Head of caudate nucleus (tissue), 42 donors: ENCODE data around the gene PARPBP.
"Not testable (repeated sequence)": the region's sequence is repeated elsewhere in the genome, so short reads cannot be mapped to it uniquely, and the experiment has no call there.

Experiments used
- DNase-seq, 42 donors: peaks; one replicate each; pipeline versions ENCODE4 v3.0.0 to v3.0.0-alpha.2; 2020 to 2021; ENCODE audit warnings: mixed read lengths in 7 of 42
- intact Hi-C: fragments of 100-400 bp; cut with DNase I; formaldehyde crosslinking; loops from one replicate; pipeline ENCODE4 v1.15.0; 2022

The PARPBP gene, protein sequence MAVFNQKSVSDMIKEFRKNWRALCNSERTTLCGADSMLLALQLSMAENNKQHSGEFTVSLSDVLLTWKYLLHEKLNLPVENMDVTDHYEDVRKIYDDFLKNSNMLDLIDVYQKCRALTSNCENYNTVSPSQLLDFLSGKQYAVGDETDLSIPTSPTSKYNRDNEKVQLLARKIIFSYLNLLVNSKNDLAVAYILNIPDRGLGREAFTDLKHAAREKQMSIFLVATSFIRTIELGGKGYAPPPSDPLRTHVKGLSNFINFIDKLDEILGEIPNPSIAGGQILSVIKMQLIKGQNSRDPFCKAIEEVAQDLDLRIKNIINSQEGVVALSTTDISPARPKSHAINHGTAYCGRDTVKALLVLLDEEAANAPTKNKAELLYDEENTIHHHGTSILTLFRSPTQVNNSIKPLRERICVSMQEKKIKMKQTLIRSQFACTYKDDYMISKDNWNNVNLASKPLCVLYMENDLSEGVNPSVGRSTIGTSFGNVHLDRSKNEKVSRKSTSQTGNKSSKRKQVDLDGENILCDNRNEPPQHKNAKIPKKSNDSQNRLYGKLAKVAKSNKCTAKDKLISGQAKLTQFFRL

DNA sequence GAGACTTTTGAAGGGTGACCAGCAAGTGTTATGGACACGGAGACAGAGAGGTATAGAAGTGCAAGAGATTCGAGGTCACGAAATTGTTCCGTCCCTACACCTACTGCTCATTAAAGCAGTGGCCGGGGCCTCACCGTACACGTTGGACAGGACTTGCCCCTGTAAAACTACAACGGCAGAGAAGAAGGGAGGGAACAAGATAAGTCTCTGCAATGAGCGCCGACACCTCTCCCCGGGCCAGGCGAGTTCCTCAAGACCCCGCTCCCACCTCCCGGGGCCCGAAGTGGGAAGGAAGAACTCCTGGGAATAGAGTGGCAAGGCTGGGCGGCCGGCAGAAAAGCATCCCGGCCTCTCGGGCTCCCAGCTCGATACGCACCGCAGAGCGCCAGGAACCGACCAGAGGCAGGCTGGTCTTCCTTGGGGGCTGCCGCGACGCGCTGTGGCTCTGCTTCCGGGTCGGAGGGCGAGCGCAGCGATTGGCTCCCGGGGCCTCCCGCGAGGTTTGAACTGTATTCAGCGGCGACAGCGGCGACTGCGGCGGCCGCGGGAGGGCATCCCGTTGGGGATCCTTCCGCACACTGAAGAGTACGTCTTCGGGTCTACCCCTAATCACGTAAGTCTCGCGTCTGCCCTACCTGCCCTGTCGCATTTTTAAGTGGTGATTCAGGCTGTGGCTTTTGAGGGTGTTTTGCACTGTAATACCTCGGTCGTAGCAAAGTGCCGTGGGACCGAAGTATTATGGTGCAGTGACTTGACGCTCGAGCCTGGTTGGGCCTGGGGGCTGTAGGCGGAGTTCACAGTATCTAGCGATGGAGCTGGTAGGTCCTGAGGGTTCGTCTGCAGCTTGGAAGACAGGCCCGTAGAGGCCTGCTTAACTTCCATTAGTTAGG, at the start of gene PARPBP, which contains the start of gene NUP37:
Gene PARPBP (plus strand): TSS at position 510 of the 890 bp plus-strand sequence. CDS start 3,706 bp downstream, outside the sequence.
Gene NUP37 (minus strand): TSS at position 441 of the 890 bp plus-strand sequence. CDS start 1,596 bp downstream, outside the sequence.
- intact Hi-C loops = no loop called here
- peak; percentile 85 to 96 (median 93) for DNase-seq

DNA sequence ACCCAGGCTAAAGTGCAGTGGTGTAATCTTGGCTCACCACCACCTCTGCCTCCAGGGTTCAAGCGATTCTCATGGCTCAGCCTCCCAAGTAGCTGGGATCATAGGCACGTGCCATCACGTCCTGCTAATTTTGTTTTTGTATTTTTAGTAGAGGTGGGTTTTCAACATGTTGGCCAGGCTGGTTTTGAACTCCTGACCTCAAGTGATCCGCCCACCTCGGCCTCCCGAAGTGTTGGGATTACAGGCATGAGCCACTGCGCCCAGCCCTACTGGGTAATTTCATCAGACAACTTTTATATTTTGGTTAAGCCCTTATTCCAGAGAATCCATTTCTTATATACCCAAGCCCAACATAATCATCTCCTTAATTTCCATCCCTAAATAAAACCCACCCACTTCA, 47.9 kb upstream of the PARPBP start:
- DNase-seq, intact Hi-C loops: not testable (repeated sequence)

DNA sequence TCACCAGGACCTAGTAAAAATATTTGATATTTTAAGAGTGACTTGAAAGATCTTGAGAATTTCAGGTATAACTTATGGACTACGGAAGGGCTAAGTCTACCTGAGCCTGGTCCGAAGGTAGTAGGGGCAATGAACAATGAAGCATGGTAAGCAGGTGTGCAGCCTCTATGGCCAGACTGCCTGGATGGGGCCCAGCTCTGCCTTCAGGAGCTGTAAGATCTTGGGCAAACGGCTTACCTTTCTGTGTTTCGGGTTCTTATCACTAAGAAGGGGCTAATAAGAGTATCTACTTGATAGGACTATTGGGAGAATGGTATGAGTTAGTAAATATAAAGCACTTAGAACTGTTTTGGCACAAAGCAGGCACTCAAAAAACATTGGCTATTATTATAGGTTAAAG, 39.1 kb upstream of the PARPBP start:
- no peak for DNase-seq
- intact Hi-C loops = no loop called here

DNA sequence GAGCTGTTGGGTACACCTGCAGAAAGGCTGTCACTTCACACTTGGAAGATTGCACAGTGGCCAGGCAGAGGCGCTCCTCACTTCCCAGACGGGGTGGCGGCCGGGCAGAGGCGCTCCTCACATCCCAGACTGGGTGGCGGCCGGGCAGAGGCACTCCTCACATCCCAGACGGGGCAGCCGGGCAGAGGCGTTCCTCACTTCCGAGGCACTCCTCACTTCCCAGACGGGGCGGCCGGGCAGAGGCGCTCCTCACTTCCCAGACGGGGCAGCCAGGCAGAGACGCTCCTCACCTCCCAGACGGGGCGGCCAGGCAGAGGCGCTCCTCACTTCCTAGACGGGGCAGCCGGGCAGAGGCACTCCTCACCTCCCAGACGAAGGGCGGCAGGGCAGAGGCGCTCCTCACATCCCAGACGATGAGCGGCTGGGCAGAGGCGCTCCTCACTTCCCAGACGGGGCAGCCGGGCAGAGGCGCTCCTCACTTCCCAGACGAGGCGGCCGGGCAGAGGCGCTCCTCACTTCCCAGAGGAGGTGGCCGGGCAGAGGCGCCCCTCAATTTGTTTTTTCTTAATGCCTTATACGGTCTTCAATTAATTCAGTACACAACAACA, 30.7 kb upstream of the PARPBP start:
- DNase-seq, intact Hi-C loops: not testable (repeated sequence)

DNA sequence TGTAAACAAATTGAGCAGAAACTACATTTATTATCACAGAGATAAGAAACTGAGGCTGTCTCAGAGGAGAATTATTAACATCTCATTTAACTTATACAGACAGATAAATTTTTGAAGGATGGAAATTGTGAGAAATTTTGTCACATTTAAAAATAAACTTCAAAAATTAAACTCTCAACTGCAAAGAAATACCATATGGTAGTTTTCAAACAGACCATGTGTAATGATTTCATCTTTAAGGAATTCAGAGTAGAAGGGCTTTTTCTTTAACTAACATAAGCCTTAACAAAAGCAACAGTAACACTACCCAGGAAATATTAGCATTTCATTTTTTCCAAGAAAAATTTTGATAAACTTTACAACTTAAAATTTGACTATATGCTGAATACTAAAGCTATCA, 26.7 kb upstream of the PARPBP start:
- DNase-seq = no peak
- intact Hi-C loops = no loop called here

DNA sequence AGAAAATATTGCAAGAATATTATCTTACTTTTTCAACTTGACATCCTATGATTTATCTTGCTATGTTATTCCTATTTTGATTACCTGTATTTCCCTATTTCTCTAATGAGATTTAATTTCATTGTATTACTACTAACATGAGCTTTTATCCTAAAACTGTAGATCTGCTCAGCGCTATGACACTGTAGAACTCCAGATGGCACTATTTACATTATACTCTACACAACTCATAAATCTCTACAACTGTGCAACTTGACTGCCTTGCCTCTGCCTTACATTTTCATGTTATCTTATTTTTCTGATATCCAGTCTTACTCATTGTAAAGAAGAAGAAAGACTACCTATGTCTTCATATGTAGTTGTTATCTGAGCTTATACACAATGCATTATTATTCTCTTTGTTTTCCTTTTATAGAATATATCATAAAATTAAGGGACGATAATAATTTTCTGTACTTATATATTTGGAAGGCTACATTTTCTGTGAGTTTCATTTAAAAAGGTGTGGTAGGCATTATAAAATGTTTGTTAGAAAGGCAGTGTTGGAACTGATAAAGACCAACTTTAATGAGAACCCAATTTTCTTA, 24.2 kb upstream of the PARPBP start:
- DNase-seq = peak in 3 of 42 donors; percentile 6 to 18 (median 7)
- intact Hi-C loops = no loop called here

DNA sequence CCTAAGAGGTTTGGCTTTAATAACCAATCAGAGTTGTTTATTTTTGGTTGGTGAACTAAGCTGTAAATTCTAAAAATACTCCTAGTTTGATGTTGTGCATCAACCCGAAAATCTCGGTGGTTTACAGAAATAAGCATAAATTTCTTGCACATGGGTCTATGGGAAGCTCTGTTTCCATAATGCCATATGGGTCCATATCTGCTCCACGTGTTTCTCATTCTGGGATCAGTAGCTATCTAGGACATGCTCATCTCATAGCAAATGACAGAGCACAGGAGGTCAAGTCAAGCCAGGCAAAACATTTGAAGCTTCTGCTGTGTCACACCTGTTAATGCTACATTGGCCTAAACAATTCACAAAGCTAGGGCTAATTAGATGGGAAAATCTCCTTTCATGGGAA, 23.1 kb upstream of the PARPBP start:
- intact Hi-C loops = no loop called here
- DNase-seq = no peak

DNA sequence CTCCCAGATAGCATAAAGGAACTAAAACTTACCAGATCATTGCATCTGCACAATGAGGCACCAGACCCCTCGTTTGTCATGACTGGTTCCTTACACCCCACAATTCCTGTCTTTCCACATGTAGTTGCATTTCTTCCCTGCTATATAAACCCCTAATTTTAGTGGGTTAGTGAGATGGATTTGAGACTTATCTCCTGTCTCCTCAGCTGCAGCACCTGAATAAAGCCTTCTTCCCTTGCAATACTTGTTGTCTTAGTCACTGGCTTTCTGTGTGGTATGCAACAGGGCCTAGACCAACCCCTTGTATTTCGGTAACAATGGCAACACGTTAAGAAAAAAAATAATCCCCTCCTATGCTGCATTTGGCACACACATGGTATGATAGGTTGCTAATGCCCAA, 13.1 kb upstream of the PARPBP start:
- intact Hi-C loops = no loop called here
- no peak for DNase-seq

DNA sequence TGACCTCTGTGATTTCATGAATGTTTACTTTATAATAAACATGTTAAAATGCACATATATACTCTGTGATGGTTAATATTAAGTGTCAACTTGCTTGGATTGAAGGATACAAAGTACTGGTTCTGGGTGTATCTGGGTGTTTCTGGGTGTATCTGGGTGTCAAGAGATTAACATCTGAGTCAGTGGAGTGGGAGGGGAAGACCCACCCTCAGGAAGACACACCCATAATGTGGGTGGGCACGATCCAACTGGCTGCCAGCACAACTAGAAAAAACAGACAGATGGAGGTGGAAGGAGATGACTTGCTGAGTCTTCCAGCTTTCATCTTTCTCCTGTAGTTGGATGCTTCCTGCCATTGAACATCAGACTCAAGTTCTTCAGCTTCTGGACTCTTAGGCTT, 12.0 kb upstream of the PARPBP start:
- intact Hi-C loops = no loop called here
- peak in 6 of 42 donors; percentile 3 to 48 (median 19) for DNase-seq

DNA sequence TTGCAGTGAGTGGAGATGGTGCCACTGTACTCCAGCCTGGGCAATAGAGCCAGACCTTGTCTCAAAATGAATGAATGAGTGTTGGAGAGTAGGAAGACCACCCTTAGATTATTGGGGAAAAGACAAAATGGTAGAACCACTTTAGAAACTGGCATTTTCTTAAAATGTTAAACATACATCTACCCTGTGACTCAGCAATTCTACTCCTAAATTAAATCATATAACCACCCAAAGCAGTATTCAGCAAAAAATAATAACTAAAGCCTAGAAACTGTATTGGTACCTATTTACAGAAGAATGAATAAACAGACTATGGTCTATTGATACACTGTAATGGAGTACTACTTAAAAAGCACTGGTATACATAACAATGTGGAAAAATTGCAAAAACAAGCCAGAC, 9.2 kb upstream of the PARPBP start:
- intact Hi-C loops = no loop called here
- no peak for DNase-seq

DNA sequence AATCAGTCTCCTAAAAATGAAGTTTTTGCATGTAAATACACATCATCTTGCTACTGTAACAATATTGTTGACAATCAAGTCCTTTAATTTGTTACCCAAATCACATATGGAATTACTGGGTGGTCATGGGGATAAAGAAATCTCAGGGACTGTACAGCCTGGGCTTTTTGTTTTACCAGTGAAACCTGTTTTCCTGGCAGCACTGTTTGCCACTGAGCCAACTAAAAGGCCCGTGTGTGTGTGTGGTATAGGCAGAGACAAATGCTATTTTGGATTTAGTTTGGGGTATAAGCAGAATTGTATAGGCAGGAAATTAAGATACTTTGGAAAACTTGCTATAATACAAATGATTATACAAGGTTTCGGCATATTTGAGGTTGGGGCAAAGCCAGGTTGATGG, 5.8 kb upstream of the PARPBP start:
- intact Hi-C loops = no loop called here
- DNase-seq = no peak

DNA sequence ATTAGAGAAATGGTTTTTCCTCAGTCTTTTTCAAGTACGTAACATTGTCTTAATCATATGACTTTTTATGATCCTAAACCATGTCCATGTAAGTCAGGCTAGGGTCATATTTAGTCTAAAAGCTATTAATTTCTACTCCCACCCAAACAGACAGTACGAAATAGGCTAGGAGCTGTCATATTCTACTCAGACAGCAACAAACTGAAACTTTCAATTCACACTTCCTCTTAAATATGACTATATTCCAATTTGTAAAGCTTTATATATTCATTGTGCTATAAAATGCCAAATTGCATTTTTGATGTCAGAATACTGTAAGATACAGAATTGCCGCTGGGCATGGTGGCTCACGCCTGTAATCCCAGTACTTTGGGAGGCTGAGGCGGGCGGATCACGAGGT, 3.6 kb upstream of the PARPBP start:
- intact Hi-C loops = no loop called here
- DNase-seq = no peak

DNA sequence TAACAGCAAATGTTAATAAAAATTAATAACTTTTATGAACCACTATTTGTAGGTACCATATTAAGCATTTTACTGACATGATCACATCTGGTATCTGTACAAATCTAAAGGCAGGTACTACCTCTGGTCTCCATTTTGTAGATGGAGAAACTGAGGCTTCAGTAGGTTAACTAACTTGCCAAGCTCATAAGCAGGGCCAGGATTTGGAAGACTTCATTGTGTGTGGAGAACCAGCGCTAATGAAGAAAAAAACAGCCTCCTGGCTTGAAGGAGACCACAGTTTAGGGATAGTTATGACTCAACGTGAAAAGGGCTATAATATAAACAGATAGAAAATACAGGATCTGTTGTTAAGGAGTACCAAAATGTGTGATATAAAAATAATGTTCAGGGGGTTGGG, 1.1 kb upstream of the PARPBP start:
- intact Hi-C loops = no loop called here
- DNase-seq = no peak

DNA sequence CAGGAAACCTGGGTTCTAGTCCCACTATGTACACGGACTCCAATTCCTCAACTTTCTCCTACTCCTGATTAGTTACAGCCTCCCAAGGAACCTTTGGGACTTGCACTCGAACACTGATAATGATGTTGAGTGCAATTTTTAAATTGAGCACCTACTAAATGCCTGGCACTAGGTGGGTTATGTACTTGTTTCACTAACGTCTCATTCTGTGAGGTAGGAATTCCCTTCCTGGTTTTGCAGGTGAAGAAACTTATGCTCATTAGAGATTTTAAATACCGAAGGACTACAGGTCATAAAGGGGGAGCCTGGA, 536 bp downstream of the PARPBP start:
- no peak for DNase-seq
- intact Hi-C loops = no loop called here

DNA sequence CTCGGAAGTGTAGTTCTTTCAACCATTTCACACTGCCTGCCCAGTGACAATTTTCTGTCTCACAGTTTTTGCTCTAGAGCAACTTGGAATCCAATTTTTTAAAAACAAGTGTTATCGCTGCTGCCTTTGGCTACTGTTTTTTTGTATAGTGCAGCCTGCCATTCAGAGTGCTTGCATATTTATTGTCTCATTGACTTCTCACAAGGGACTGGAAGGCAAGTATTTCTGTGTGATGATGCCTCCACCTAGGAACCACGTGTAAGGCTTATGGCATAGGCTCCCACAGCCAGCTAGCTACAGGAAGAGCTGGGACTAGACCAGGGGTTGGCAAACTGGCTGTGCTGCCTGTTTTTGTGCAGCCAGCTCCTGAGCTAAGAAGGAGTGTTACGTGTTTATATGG, 903 bp downstream of the PARPBP start:
- intact Hi-C loops = no loop called here
- no peak for DNase-seq

DNA sequence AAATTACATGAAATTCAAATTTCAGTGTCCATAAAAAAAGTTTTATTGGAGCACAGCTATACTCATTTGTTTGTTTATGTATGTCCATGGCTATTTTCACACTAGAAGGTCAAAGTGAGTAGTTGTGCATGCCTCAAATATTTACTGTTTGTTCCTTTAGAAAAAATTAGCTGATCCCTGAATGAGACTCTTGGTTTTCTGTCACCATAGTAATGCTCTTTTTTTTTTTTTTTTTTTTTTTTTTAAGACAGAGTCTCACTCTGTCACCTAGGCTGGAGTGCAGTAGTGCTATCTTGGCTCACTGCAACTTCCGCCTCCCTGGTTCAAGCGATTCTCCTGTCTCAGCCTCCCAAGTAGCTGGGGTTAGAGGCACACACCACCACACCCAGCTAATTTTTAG, 1.3 kb downstream of the PARPBP start:
- DNase-seq, intact Hi-C loops: not testable (repeated sequence)

DNA sequence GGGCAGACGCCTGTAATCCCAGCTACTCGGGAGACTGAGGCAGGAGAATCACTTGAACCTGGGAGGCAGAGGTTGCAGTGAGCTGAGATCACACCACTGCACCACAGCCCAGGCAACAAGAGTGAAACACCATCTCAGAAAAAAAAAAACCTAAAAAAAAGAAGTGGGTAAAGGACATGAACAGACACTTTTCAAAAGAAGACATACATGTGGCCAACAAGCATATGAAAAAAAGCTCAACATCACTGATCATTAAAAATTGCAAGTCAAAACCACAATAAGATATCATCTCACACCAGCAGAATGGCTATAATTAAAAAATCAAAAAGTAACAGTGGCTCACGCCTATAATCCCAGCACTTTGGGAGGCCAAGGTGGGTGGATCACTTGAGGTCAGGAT, 10.7 kb downstream of the PARPBP start:
- intact Hi-C loops, DNase-seq: not testable (repeated sequence)

DNA sequence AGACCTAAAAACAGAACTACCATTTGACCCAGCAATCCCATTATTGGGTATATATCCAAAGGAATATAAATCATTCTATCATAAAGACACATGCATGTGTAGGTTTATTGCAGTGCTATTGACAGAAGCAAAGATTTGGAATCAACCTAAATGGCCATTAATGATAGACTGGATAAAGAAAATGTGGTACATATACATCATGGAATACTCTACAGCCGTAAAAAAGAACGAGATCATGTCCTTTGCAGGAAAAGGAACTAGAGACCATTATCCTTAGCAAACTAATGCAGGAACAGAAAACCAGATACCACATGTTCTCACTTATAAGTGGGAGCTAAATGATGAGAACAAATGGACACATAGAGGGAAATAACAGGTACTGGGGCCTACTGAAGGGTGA, 11.5 kb downstream of the PARPBP start:
- intact Hi-C loops, DNase-seq: not testable (repeated sequence)

DNA sequence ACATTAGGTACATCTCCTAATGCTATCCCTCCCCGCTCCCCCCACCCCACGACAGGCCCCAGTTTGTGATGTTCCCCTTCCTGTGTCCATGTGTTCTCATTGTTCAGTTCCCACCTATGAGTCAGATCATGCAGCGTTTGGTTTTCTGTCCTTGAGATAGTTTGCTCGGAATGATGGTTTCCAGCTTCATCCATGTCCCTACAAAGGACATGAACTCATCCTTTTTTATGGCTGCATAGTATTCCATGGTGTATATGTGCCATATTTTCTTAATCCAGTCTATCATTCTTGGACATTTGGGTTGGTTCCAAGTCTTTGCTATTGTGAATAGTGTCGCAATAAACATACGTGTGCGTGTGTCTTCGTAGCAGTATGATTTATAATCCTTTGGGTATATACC, 17.6 kb downstream of the PARPBP start:
- not testable (repeated sequence) for DNase-seq

More for the DNA sequence above, 17.6 kb downstream of the PARPBP start:
- intact Hi-C loops = not testable (repeated sequence)
